ENCODE results near the gene RNF149. TPM values are rescaled to one million over a fixed set of nuclear protein-coding genes. Genes with fewer than 3 reads are reported as not detected.
A peak's percentile ranks its signal among the peaks of the same experiment; 100 is the strongest.
"Not testable (repeated sequence)": the region's sequence is repeated elsewhere in the genome, so short reads cannot be mapped to it uniquely, and the experiment has no call there.

RNF149 gene
- total and polyA plus RNA-seq, 4 donors = 22.9 to 92.1 (median 52.9) TPM

- DNase-seq (peak; percentile 85 to 88), ATAC-seq (ENCODE audit: low FRiP score) (peak; percentile 65)
- H3K36me3 ChIP-seq (ENCODE audit: control insufficient read depth in 1 of 2, insufficient read depth in 2 of 2, low read length in 1 of 2) = no peaks in the 10 kb centered on the region
- peak overlapping the region; percentile 79 to 92 for H3K4me3 ChIP-seq (ENCODE audit: low read length in 2 of 2)
- peaks cover 0 to 6% of the 10 kb centered on the region in 2 donors for H3K4me1 ChIP-seq (ENCODE audit: control insufficient read depth in 1 of 2, insufficient read depth in 2 of 2, low read length in 2 of 2)
- H3K9me3 ChIP-seq (ENCODE audit: control insufficient read depth, low read length) = no peaks in the 10 kb centered on the region
- 0 to 1% methylated on average over 52 to 65 of the region's 65 CpGs for WGBS, 2 donors
- no peaks in the 10 kb centered on the region for H3K27me3 ChIP-seq (ENCODE audit: control insufficient read depth in 1 of 2, insufficient read depth in 2 of 2, low read length in 1 of 2)
- peak overlapping the region in 1 of 2 donors; percentile 73 for H3K27ac ChIP-seq (ENCODE audit: low read depth in 1 of 2, low read length in 2 of 2)
- intact Hi-C loops (cut with DNase I) = loop anchor here in 1 of 2 donors (2.0 kb wide), 1 partner anchor 54 kb away; no protein-coding TSS in a partner anchor
Measured at GRCh38 chr2:101253013-101253702, 55.3 kb downstream of the RNF149 start.

- intact Hi-C loops (cut with DNase I) = loop anchor here (1.0 to 2.0 kb wide), 2 partner anchors 54 to 56 kb away; partner anchors contain the start of gene RNF149 (in 1 of the 2)
- peak; percentile 100 for DNase-seq
- ATAC-seq (ENCODE audit: low FRiP score) = peak; percentile 99
- no peaks in the 10 kb centered on the region for H3K9me3 ChIP-seq (ENCODE audit: control insufficient read depth, low read length)
- H3K4me3 ChIP-seq (ENCODE audit: low read length in 2 of 2) = peak within 1 kb of the TSS; percentile 79 to 92
- peak within 1 kb of the TSS in 1 of 2 donors; percentile 73 for H3K27ac ChIP-seq (ENCODE audit: low read depth in 1 of 2, low read length in 2 of 2)
- no peaks in the 10 kb centered on the region for H3K27me3 ChIP-seq (ENCODE audit: control insufficient read depth in 1 of 2, insufficient read depth in 2 of 2, low read length in 1 of 2)
- peaks cover 0 to 6% of the 10 kb centered on the region in 2 donors for H3K4me1 ChIP-seq (ENCODE audit: control insufficient read depth in 1 of 2, insufficient read depth in 2 of 2, low read length in 2 of 2)
- no peaks in the 10 kb centered on the region for H3K36me3 ChIP-seq (ENCODE audit: control insufficient read depth in 1 of 2, insufficient read depth in 2 of 2, low read length in 1 of 2)
- WGBS, 2 donors = 0% methylated on average over 62 to 63 of the region's 63 CpGs
Measured at GRCh38 chr2:101252408-101253012, 56.0 kb downstream of the RNF149 start, which contains the start of gene CNOT11. CNOT11 (plus strand) TSS chr2:101252886; CDS start chr2:101252965, 79 bp downstream.

GRCh38 chr2:101251844-101252407 lies 56.6 kb downstream of the RNF149 start:
- peaks cover 0 to 6% of the 10 kb centered on the region in 2 donors for H3K4me1 ChIP-seq (ENCODE audit: control insufficient read depth in 1 of 2, insufficient read depth in 2 of 2, low read length in 2 of 2)
- H3K27ac ChIP-seq (ENCODE audit: low read depth in 1 of 2, low read length in 2 of 2) = peak overlapping the region in 1 of 2 donors; percentile 16
- no peaks in the 10 kb centered on the region for H3K36me3 ChIP-seq (ENCODE audit: control insufficient read depth in 1 of 2, insufficient read depth in 2 of 2, low read length in 1 of 2)
- intact Hi-C loops (cut with DNase I) = loop anchor here (1.0 to 2.0 kb wide), 2 partner anchors 55 to 56 kb away; partner anchors contain the start of gene RNF149 (in 1 of the 2)
- no peaks in the 10 kb centered on the region for H3K9me3 ChIP-seq (ENCODE audit: control insufficient read depth, low read length)
- peak; percentile 67 for ATAC-seq (ENCODE audit: low FRiP score)
- H3K27me3 ChIP-seq (ENCODE audit: control insufficient read depth in 1 of 2, insufficient read depth in 2 of 2, low read length in 1 of 2) = no peaks in the 10 kb centered on the region
- WGBS, 2 donors = 36% methylated on average over 16 of the region's 16 CpGs
- peak overlapping the region; percentile 44 to 60 for H3K4me3 ChIP-seq (ENCODE audit: low read length in 2 of 2)
- DNase-seq = no peak

- ATAC-seq (ENCODE audit: low FRiP score); DNase-seq; H3K4me3 ChIP-seq (ENCODE audit: low read length in 2 of 2); intact Hi-C loops (cut with DNase I); H3K27ac ChIP-seq (ENCODE audit: low read depth in 1 of 2, low read length in 2 of 2); H3K36me3 ChIP-seq (ENCODE audit: control insufficient read depth in 1 of 2, insufficient read depth in 2 of 2, low read length in 1 of 2); H3K27me3 ChIP-seq (ENCODE audit: control insufficient read depth in 1 of 2, insufficient read depth in 2 of 2, low read length in 1 of 2); H3K4me1 ChIP-seq (ENCODE audit: control insufficient read depth in 1 of 2, insufficient read depth in 2 of 2, low read length in 2 of 2); H3K9me3 ChIP-seq (ENCODE audit: control insufficient read depth, low read length): not testable (repeated sequence)
- WGBS, 2 donors = 84 to 86% methylated on average over 10 of the region's 10 CpGs
Measured at GRCh38 chr2:101251246-101251781, 57.2 kb downstream of the RNF149 start.

GRCh38 chr2:101249826-101250225 lies 58.7 kb downstream of the RNF149 start:
- Histone ChIP-seq H3K9me3 (ENCODE audit: control insufficient read depth, low read length) (no peaks in the 10 kb centered on the region), H3K4me3 (ENCODE audit: low read length in 2 of 2) (no peak overlapping the region), H3K36me3 (ENCODE audit: control insufficient read depth in 1 of 2, insufficient read depth in 2 of 2, low read length in 1 of 2) (no peaks in the 10 kb centered on the region), H3K27ac (ENCODE audit: low read depth in 1 of 2, low read length in 2 of 2) (no peak overlapping the region), H3K4me1 (ENCODE audit: control insufficient read depth in 1 of 2, insufficient read depth in 2 of 2, low read length in 2 of 2) (peaks cover 0 to 6% of the 10 kb centered on the region in 2 donors), H3K27me3 (ENCODE audit: control insufficient read depth in 1 of 2, insufficient read depth in 2 of 2, low read length in 1 of 2) (no peaks in the 10 kb centered on the region)
- DNase-seq = no peak
- 70 to 72% methylated on average over 5 of the region's 5 CpGs for WGBS, 2 donors
- intact Hi-C loops (cut with DNase I) = no loop called here
- ATAC-seq (ENCODE audit: low FRiP score) = no peak

- H3K4me1 ChIP-seq (ENCODE audit: control insufficient read depth in 1 of 2, insufficient read depth in 2 of 2, low read length in 2 of 2); H3K36me3 ChIP-seq (ENCODE audit: control insufficient read depth in 1 of 2, insufficient read depth in 2 of 2, low read length in 1 of 2); DNase-seq; H3K4me3 ChIP-seq (ENCODE audit: low read length in 2 of 2); ATAC-seq (ENCODE audit: low FRiP score); H3K9me3 ChIP-seq (ENCODE audit: control insufficient read depth, low read length); intact Hi-C loops (cut with DNase I); H3K27me3 ChIP-seq (ENCODE audit: control insufficient read depth in 1 of 2, insufficient read depth in 2 of 2, low read length in 1 of 2); H3K27ac ChIP-seq (ENCODE audit: low read depth in 1 of 2, low read length in 2 of 2): not testable (repeated sequence)
- 81 to 82% methylated on average over 5 of the region's 5 CpGs for WGBS, 2 donors
Measured at GRCh38 chr2:101248756-101249155, 59.7 kb downstream of the RNF149 start.

GRCh38 chr2:101245468-101245867 lies 63.0 kb downstream of the RNF149 start:
- intact Hi-C loops (cut with DNase I) = not testable (repeated sequence)

GRCh38 chr2:101244899-101245298 lies 63.6 kb downstream of the RNF149 start:
- H3K9me3 ChIP-seq (ENCODE audit: control insufficient read depth, low read length); H3K27ac ChIP-seq (ENCODE audit: low read depth in 1 of 2, low read length in 2 of 2); intact Hi-C loops (cut with DNase I); H3K4me1 ChIP-seq (ENCODE audit: control insufficient read depth in 1 of 2, insufficient read depth in 2 of 2, low read length in 2 of 2); ATAC-seq (ENCODE audit: low FRiP score); H3K27me3 ChIP-seq (ENCODE audit: control insufficient read depth in 1 of 2, insufficient read depth in 2 of 2, low read length in 1 of 2); DNase-seq; H3K4me3 ChIP-seq (ENCODE audit: low read length in 2 of 2); H3K36me3 ChIP-seq (ENCODE audit: control insufficient read depth in 1 of 2, insufficient read depth in 2 of 2, low read length in 1 of 2): not testable (repeated sequence)
- WGBS, 2 donors = 96 to 98% methylated on average over 12 of the region's 12 CpGs

More at GRCh38 chr2:101245468-101245867, 63.0 kb downstream of the RNF149 start:
- not testable (repeated sequence) for DNase-seq; H3K27ac ChIP-seq (ENCODE audit: low read depth in 1 of 2, low read length in 2 of 2); H3K4me1 ChIP-seq (ENCODE audit: control insufficient read depth in 1 of 2, insufficient read depth in 2 of 2, low read length in 2 of 2); H3K4me3 ChIP-seq (ENCODE audit: low read length in 2 of 2); H3K36me3 ChIP-seq (ENCODE audit: control insufficient read depth in 1 of 2, insufficient read depth in 2 of 2, low read length in 1 of 2); ATAC-seq (ENCODE audit: low FRiP score); H3K9me3 ChIP-seq (ENCODE audit: control insufficient read depth, low read length); H3K27me3 ChIP-seq (ENCODE audit: control insufficient read depth in 1 of 2, insufficient read depth in 2 of 2, low read length in 1 of 2)
- 92 to 93% methylated on average over 5 of the region's 5 CpGs for WGBS, 2 donors
